ENCODE data around the gene SLFN5. TPM values are rescaled to one million over a fixed set of nuclear protein-coding genes. Genes with fewer than 3 reads are reported as not detected.

Gene SLFN5
- total RNA-seq, 2 donors from 2014 or later, result 3.0 to 8.5 TPM

DNA sequence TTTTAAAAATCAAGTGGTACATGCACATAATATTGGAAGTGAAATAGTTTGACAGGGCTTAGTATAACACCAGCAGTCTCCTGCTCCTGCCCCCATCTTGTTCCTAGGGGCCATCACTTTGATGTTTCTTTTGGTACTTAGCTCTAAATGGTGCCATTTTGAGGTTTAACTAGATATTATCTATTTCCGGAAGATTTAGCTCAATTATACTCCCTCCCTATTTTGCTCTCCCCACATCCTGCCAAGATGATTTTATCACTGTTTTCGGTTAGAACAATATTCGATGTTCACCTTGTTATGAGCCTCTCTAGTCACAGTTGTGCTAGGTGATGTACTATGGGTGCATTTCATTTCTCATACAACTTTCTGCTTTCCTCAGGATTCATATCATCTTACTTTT lies 28.7 kb upstream of the SLFN5 start:
- H3K9me3 ChIP-seq, result no peaks in the 10 kb centered on the region
- DNase-seq, result no peak
- H3K27me3 ChIP-seq, result no peaks in the 10 kb centered on the region
- no peaks in the 10 kb centered on the region for H3K36me3 ChIP-seq
- no peak for TF ChIP-seq CTCF (IDR thresholded peaks at IDR 0.05)
- no peaks in the 10 kb centered on the region for H3K4me1 ChIP-seq
- intact Hi-C loops (cut with DNase I), result no loop called here
- no peak overlapping the region for H3K4me3 ChIP-seq
- no peak overlapping the region for H3K9ac ChIP-seq (ENCODE audit: low read depth in 2 of 2, low read length in 2 of 2)
- peak overlapping the region; percentile 13 for H3K27ac ChIP-seq

- intact Hi-C loops (cut with DNase I), result no loop called here
- Histone ChIP-seq H3K9me3 (no peaks in the 10 kb centered on the region), H3K4me1 (no peaks in the 10 kb centered on the region), H3K9ac (ENCODE audit: low read depth in 2 of 2, low read length in 2 of 2) (no peak overlapping the region), H3K36me3 (no peaks in the 10 kb centered on the region), H3K27ac (peak overlapping the region; percentile 13), H3K4me3 (no peak overlapping the region), H3K27me3 (no peaks in the 10 kb centered on the region)
- no peak for TF ChIP-seq CTCF (IDR thresholded peaks at IDR 0.05)
- DNase-seq, result no peak
Measured at GRCh38 chr17:35214631-35215273, 28.1 kb upstream of the SLFN5 start.

GRCh38 chr17:35217107-35217506 lies 25.8 kb upstream of the SLFN5 start:
- TF ChIP-seq CTCF (IDR thresholded peaks at IDR 0.05), result no peak
- Histone ChIP-seq H3K27me3 (no peaks in the 10 kb centered on the region), H3K36me3 (no peaks in the 10 kb centered on the region), H3K4me1 (no peaks in the 10 kb centered on the region), H3K27ac (no peak overlapping the region), H3K9ac (ENCODE audit: low read depth in 2 of 2, low read length in 2 of 2) (no peak overlapping the region), H3K4me3 (no peak overlapping the region), H3K9me3 (no peaks in the 10 kb centered on the region)
- no peak for DNase-seq
- intact Hi-C loops (cut with DNase I), result no loop called here

- DNase-seq, result no peak
- no peak overlapping the region for H3K27ac ChIP-seq
- H3K9me3 ChIP-seq, result no peaks in the 10 kb centered on the region
- intact Hi-C loops (cut with DNase I), result no loop called here
- H3K36me3 ChIP-seq, result no peaks in the 10 kb centered on the region
- no peak for TF ChIP-seq CTCF (IDR thresholded peaks at IDR 0.05)
- H3K9ac ChIP-seq (ENCODE audit: low read depth in 2 of 2, low read length in 2 of 2), result no peak overlapping the region
- H3K4me3 ChIP-seq, result no peak overlapping the region
- no peaks in the 10 kb centered on the region for H3K4me1 ChIP-seq
- H3K27me3 ChIP-seq, result no peaks in the 10 kb centered on the region
Measured at GRCh38 chr17:35218915-35219314, 24.0 kb upstream of the SLFN5 start.

DNA sequence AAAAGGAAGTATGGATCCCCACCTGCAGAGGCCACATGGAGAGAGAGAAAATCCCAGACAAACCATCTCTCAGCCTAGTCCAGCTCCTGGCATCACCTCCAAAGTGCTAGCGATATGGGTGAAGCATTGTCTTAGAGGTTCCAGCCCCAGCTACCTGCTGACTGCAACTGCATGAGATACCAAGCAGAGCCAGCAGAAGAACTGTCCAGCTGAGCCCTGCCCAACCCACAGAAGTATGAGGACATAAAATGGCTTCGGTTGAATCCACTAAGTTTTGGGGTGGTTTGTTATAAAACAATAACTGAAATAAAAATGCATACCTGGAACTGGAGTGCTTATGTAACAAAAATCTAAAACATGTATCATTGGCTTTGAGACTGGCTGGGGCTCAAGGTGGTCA lies 20.4 kb upstream of the SLFN5 start:
- no peaks in the 10 kb centered on the region for H3K27me3 ChIP-seq
- intact Hi-C loops (cut with DNase I), result no loop called here
- TF ChIP-seq CTCF (IDR thresholded peaks at IDR 0.05), result no peak
- no peak overlapping the region for H3K4me3 ChIP-seq
- H3K36me3 ChIP-seq, result no peaks in the 10 kb centered on the region
- no peak for DNase-seq
- H3K27ac ChIP-seq, result no peak overlapping the region
- no peak overlapping the region for H3K9ac ChIP-seq (ENCODE audit: low read depth in 2 of 2, low read length in 2 of 2)
- H3K4me1 ChIP-seq, result no peaks in the 10 kb centered on the region
- no peaks in the 10 kb centered on the region for H3K9me3 ChIP-seq

Data from colonic mucosa (tissue), 4 donors.